NCI-H1436 treated with DMSO at 0.1 percent for 48 hours (cell line): ENCODE data around the gene PCBP1.
"Not testable (repeated sequence)": the region's sequence is repeated elsewhere in the genome, so short reads cannot be mapped to it uniquely, and the experiment has no call there.

ENCODE experiments used
- DNase-seq: peaks from one replicate; lab custom pipeline; 2025; lab: John Stamatoyannopoulos, UW

Gene PCBP1

DNA sequence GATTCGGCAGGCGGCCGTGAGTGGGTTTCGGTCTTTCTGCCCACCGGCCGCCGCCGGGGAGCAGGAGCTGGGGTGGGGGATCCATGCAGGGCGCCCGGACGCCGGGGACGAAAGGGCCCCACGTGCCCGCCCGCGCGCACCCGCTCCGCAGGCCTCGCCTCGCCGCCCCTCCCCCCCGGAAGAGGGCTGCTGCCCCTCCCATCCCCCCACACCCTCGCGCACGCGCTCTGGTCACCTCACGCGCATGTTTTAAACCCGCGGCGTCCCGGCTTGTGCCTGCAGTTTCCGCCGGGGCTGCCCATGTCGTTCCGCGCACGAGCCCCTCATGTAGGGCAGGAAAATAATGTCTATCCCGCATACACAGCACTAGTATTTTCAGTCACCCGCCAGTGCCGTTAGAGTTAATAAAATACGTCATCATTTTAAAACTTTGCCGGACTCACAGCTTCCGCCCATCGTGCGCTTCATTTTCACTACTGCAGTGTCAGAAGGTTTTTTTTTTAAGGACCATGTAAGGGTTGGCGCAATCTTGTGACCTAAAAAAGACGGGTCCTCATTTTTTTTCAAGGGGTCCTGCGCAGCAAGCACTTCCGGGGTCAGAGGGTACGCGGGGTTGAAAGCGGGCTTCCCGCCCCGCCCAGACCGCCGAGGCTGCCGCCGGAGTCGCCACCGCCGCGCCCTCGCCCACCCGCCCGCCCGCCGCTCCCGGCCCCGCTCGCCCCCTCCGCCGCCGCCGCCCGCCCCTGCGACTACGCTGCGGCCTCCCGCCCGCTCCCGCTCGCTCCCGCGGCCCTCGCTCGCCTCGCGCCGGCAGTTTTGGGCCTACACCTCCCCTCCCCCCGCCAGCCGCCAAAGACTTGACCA is at the start of gene PCBP1:
TSS of gene PCBP1 (plus strand) at position 640 of the 864 bp plus-strand sequence. CDS start 267 bp downstream, outside the sequence.
- DNase-seq = peak; percentile 68

DNA sequence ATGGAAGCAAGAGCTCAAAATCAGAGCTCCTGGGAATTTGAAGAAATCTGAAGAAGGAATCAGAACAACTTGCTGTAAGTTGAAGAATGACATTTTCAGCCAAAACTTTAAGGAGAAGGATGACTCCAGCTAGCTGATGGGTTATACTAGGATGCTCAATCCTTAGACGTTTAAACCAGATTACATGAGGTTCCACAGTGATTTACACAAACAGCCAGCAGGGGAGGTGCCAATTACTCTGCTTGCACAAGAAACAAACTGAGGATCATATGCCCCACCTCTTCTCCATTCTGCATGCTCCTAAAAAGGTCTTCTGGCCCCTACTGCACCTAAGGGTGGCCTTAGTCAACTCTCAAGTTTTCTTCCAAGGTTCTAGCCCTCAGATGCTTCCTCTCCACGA is 47.9 kb upstream of the PCBP1 start:
- DNase-seq = no peak

DNA sequence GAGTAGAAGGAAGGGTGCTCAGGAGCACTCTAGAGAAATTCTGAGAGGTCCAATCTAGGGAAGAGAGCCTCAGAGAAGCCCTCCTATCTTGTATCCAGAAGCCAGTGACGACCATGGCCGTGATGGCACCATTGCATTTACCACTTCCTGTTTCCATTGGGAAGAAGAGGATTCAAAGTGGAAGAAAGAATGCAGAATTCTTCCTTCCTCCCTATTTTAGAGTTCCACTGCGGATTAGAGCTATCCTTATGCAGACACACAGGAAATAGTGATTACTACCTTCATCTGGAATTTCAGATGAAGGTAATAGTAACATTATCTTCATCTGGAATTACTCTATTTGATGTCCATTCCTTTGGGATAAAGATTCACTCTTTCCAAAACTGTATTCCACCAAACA is 45.6 kb upstream of the PCBP1 start:
- DNase-seq = no peak

- DNase-seq = no peak
Observed at GRCh38 chr2:70042246-70042645, 45.0 kb upstream of the PCBP1 start.

- DNase-seq = no peak
Observed at GRCh38 chr2:70043252-70043875, 43.9 kb upstream of the PCBP1 start.

DNA sequence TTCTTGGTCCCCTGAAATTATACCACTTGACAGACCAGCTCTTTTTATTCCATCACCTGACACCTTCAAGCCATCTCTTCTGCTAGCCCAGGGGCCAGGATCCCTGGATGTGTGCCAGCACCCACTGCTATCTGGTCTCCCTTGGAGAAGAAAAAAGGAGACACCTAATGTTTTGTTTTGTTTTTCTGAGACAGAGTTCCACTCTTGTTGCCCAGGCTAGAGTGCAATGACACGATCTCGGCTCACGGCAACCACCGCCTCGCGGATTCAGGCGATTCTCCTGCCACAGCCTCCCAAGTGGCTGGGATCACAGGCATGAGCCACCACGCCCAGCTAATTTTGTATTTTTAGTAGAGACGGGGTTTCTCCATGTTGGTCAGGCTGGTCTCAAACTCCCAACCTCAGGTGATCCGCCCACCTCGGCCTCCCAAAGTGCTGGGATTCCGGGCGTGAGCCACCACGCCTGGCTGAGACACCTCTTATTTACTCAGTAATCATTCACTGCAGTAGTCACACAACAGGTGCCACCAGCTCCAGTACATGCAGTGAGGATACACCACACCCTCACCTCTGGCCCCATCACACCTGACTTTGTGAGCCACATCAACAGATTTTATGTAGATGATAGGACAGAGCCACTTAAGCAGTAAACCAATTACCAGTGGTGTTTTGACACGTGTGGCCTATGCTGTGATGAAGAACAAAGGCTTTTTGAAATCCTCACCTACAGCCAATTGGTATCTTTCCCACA is 42.8 kb upstream of the PCBP1 start:
- DNase-seq = no peak

GRCh38 chr2:70045405-70045804 is 41.9 kb upstream of the PCBP1 start:
- no peak for DNase-seq

- DNase-seq = no peak
Observed at GRCh38 chr2:70045932-70046331, 41.3 kb upstream of the PCBP1 start.

GRCh38 chr2:70046534-70046933 is 40.7 kb upstream of the PCBP1 start:
- no peak for DNase-seq

DNA sequence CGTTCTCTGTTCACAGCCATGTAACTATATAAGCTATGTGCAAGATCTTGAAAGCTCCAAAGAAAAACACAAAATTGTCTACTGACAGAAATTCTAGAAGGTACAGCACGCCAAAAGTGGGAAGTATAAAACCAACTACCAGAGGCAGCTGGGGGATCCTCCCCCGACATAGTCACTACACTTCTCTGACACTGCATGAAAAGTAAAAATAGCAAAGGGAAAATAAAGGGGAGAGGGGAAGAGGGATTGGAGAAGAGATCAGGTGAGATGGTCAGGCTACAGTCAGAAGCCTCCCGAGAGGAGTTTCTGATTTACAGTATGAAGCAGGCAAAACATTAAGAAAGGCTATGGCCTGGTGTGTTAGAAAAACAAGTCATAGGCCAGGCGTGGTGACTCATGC is 39.8 kb upstream of the PCBP1 start:
- no peak for DNase-seq

DNA sequence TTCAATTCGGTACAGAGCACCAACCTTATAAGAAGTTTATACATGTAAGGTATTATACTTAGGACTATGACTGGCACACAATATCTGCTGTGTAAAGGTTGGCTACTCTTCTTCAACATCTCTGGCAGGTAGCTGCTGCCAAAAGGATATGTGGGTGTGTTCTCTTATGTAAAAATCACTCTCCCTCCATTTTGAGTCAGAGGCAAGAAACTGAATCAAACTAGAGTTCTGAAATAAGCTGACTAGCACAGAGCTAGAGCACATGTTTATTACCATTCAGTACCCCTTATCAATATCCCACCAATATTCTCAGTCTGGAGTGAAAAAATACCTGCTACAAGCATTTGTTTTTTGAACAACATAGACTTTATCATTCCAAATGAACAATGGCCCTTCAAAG is 38.0 kb upstream of the PCBP1 start:
- no peak for DNase-seq

- DNase-seq = no peak
Observed at GRCh38 chr2:70050631-70051425, 36.4 kb upstream of the PCBP1 start.

- not testable (repeated sequence) for DNase-seq
Observed at GRCh38 chr2:70055259-70055658, 32.0 kb upstream of the PCBP1 start.

DNA sequence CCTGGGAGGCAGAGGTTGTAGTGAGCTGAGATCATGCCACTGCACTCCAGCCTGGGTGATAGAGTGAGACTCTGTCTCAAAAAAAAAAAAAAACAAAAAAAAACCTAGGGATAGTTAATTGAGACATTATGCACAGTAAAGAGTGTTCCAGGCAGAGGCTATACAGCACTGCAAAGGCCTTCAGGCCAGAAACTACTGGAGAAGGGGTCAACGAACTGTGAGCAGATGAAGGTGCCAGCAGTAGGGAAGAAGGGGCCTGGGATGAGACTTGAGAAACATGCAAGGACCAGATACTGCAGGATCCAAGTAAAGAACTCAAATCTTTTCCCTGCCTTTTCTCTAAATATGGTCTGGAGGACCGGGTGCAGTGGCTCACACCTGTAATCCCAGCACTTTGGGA is 26.0 kb upstream of the PCBP1 start:
- DNase-seq = no peak

GRCh38 chr2:70062270-70062669 is 25.0 kb upstream of the PCBP1 start:
- no peak for DNase-seq

DNA sequence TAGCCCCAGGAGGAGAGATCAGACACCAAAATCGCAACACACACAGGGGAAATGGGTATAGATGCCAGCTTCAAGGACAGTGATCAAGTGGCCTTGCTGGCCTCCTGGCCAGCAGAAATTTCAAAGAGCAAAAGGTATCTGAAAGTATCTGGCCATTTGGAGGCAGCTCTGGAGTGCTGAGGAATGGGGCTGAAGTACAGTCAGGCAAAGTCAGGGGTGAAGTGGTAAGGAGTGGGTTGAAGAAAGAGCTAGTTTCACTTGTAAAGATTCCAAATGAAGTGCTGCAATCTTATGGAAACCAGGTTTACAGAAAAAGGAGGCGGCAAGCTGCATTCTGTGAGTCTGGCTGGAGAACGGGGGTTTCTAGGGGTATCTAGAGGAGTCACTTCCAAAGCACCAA is 19.2 kb upstream of the PCBP1 start:
- no peak for DNase-seq

GRCh38 chr2:70069049-70069448 is 18.2 kb upstream of the PCBP1 start:
- DNase-seq = no peak

- DNase-seq = peak; percentile 10
Observed at GRCh38 chr2:70070542-70071268, 16.6 kb upstream of the PCBP1 start.

DNA sequence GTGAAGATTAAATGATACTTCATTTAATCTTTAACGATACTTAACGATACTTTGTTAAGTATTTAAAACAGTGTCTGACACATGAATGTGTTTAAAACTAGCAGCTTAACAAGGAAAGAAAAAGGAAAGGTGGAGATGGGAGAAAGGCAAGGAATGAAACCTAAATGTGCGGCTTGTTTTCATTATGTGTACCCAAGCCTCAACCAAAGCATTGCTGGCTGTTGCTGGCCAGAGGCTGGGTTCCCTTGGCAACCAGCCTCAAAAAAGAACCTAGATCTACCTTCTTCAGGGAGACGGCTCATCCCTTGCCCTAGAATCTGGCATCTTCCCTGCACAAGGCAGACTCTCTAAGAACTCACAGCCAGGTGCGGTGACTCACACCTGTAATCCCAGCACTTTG is 13.8 kb upstream of the PCBP1 start:
- no peak for DNase-seq

DNA sequence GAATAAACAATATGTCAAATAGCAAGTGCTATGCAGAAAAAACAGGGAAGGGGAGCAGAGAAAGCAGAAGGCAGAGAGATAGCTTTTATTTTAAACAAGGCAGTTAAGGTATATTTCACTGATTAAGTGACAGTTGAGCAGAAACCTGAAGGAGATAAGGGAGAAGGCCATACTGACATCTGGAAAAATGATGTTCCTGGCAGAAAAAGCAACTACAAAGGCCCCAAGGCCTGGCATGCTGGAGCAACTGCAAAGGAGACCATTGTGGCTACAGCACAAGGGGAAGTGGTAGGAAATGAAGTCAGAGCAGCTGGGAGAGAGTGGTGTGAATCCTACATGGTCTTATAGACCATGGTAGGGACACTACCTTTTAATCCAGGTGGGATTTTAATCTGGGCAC is 8.9 kb upstream of the PCBP1 start:
- DNase-seq = no peak

- no peak for DNase-seq
Observed at GRCh38 chr2:70080610-70081200, 6.6 kb upstream of the PCBP1 start.
